Lung (tissue), 12 donors: Measurements from ENCODE around the gene PROKR1. TPM values are rescaled to one million over a fixed set of nuclear protein-coding genes. Genes with fewer than 3 reads are reported as not detected.

Source experiments
- ATAC-seq: fragments of 200-7000 bp; cut with Tn5 transposase; one replicate; pipeline ENCODE4 v1.9.1; 2020; ENCODE audit warnings: moderate number of reproducible peaks; ENCODE audit not compliant: insufficient read depth, low FRiP score
- DNase-seq, 3 donors: peaks; one replicate each; pipeline ENCODE4 v3.0.0-alpha.2; 2013 to 2017
- H3K27ac ChIP-seq, 2 donors: one replicate each; pipeline ENCODE4 v1.5.1; 2013; ENCODE audit warnings: mild to moderate bottlenecking in 2 of 2, moderate library complexity in 2 of 2, control low read depth in 1 of 2, inconsistent platforms in 1 of 2, low read depth in 1 of 2, low read length in 1 of 2
- H3K27me3 ChIP-seq, 3 donors: one replicate each; pipeline ENCODE4 v1.5.1; 2013; ENCODE audit warnings: low read length in 2 of 3; ENCODE audit not compliant: control insufficient read depth in 3 of 3, insufficient read depth in 3 of 3
- H3K36me3 ChIP-seq, 4 donors: one replicate each; pipeline ENCODE4 v1.5.1; 2013; ENCODE audit warnings: low read length in 4 of 4, mild to moderate bottlenecking in 1 of 4, moderate library complexity in 1 of 4; ENCODE audit not compliant: control insufficient read depth in 4 of 4, insufficient read depth in 4 of 4
- H3K4me1 ChIP-seq, 5 donors: one replicate each; pipeline ENCODE4 v1.5.1; 2013; ENCODE audit warnings: low read length in 5 of 5, mild to moderate bottlenecking in 2 of 5, moderate library complexity in 1 of 5; ENCODE audit not compliant: control insufficient read depth in 5 of 5, insufficient read depth in 5 of 5
- H3K4me3 ChIP-seq: one replicate; pipeline ENCODE4 v1.5.1; 2013; ENCODE audit warnings: mild to moderate bottlenecking, control low read depth, moderate library complexity
- H3K9ac ChIP-seq, 2 donors: one replicate each; pipeline ENCODE4 v1.5.1; 2013; ENCODE audit warnings: low read length in 2 of 2, control low read depth in 1 of 2; ENCODE audit not compliant: insufficient read depth in 1 of 2
- H3K9me3 ChIP-seq, 4 donors: one replicate each; pipeline ENCODE4 v1.5.1; 2013; ENCODE audit warnings: low read length in 3 of 4, mild to moderate bottlenecking in 1 of 4, moderate library complexity in 1 of 4; ENCODE audit not compliant: control insufficient read depth in 4 of 4, insufficient read depth in 3 of 4
- WGBS, 2 donors: extraction: QIAGEN DNeasy Blood & Tissue Kit; methylation state at CpG; one replicate each; pipeline ENCODE4 v1.1.7; 2013; 5-methylcytosine and 5-hydroxymethylcytosine counted together
- polyA plus RNA-seq, 2 donors: library from polyadenylated mRNA; stranded (reverse); fragments of 200-250 nt; gene quantifications; one replicate each; pipeline ENCODE4 v1.2.1, GENCODE V29; 2013
- total RNA-seq, 2 donors: library from RNA; depleted of rRNA in 1 of 2; stranded (reverse); fragments of >200 nt in 1 of 2; gene quantifications; one replicate each; pipeline ENCODE4 v1.2.1, GENCODE V29; 2014 to 2021
- TF ChIP-seq, protein P1 (sequence below): IDR thresholded peaks from 2 replicates; pipeline ENCODE4 v1.5.1; 2012; ENCODE audit warnings: mild to moderate bottlenecking; ENCODE audit errors: control extremely low read depth, extremely low read depth
- donor health status: control.
- donor health status: control.
- donor health status: Bipolar disorder and iron deficiency.
- donor health status: healthy.
- donor health status: DM: yes; HTN: yes; CAD: no.

The PROKR1 gene
- total and polyA plus RNA-seq, 4 donors = 0.01 TPM; not detected in 3

- peaks cover 0 to 2% (median 0%) of the 10 kb centered on the region in 4 donors for H3K9me3 ChIP-seq
- peaks cover 0 to 2% (median 0%) of the 10 kb centered on the region in 5 donors for H3K4me1 ChIP-seq
- no peak overlapping the region for H3K27ac ChIP-seq
- DNase-seq = no peak
- H3K4me3 ChIP-seq = no peak overlapping the region
- no peaks in the 10 kb centered on the region for H3K27me3 ChIP-seq
- H3K9ac ChIP-seq = no peak overlapping the region
- no peak for ATAC-seq
- H3K36me3 ChIP-seq = no peaks in the 10 kb centered on the region
- TF ChIP-seq, protein P1, sequence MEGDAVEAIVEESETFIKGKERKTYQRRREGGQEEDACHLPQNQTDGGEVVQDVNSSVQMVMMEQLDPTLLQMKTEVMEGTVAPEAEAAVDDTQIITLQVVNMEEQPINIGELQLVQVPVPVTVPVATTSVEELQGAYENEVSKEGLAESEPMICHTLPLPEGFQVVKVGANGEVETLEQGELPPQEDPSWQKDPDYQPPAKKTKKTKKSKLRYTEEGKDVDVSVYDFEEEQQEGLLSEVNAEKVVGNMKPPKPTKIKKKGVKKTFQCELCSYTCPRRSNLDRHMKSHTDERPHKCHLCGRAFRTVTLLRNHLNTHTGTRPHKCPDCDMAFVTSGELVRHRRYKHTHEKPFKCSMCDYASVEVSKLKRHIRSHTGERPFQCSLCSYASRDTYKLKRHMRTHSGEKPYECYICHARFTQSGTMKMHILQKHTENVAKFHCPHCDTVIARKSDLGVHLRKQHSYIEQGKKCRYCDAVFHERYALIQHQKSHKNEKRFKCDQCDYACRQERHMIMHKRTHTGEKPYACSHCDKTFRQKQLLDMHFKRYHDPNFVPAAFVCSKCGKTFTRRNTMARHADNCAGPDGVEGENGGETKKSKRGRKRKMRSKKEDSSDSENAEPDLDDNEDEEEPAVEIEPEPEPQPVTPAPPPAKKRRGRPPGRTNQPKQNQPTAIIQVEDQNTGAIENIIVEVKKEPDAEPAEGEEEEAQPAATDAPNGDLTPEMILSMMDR = no peak
Measured at GRCh38 chr2:68659081-68659480, 15.7 kb downstream of the PROKR1 start.

GRCh38 chr2:68660658-68661057 is 17.3 kb downstream of the PROKR1 start:
- WGBS, 2 donors = 81 to 85% methylated on average over 3 of the region's 3 CpGs
- Histone ChIP-seq H3K27ac (no peak overlapping the region), H3K4me3 (no peak overlapping the region), H3K9me3 (no peaks in the 10 kb centered on the region), H3K4me1 (no peaks in the 10 kb centered on the region), H3K27me3 (no peaks in the 10 kb centered on the region), H3K36me3 (no peaks in the 10 kb centered on the region), H3K9ac (no peak overlapping the region)
- no peak for DNase-seq
- ATAC-seq = no peak
- TF ChIP-seq, protein P1 = no peak

GRCh38 chr2:68662466-68662865 is 19.1 kb downstream of the PROKR1 start:
- Histone ChIP-seq H3K36me3 (no peaks in the 10 kb centered on the region), H3K9ac (no peak overlapping the region), H3K9me3 (no peaks in the 10 kb centered on the region), H3K27ac (no peak overlapping the region), H3K27me3 (no peaks in the 10 kb centered on the region), H3K4me3 (no peak overlapping the region), H3K4me1 (no peaks in the 10 kb centered on the region)
- TF ChIP-seq, protein P1 = no peak
- 48 to 51% methylated on average over 2 of the region's 2 CpGs for WGBS, 2 donors
- no peak for DNase-seq
- ATAC-seq = no peak
